ENCODE measurements around the gene AHSP.
A peak's percentile ranks its signal among the peaks of the same experiment; 100 is the strongest.

The AHSP gene

DNA sequence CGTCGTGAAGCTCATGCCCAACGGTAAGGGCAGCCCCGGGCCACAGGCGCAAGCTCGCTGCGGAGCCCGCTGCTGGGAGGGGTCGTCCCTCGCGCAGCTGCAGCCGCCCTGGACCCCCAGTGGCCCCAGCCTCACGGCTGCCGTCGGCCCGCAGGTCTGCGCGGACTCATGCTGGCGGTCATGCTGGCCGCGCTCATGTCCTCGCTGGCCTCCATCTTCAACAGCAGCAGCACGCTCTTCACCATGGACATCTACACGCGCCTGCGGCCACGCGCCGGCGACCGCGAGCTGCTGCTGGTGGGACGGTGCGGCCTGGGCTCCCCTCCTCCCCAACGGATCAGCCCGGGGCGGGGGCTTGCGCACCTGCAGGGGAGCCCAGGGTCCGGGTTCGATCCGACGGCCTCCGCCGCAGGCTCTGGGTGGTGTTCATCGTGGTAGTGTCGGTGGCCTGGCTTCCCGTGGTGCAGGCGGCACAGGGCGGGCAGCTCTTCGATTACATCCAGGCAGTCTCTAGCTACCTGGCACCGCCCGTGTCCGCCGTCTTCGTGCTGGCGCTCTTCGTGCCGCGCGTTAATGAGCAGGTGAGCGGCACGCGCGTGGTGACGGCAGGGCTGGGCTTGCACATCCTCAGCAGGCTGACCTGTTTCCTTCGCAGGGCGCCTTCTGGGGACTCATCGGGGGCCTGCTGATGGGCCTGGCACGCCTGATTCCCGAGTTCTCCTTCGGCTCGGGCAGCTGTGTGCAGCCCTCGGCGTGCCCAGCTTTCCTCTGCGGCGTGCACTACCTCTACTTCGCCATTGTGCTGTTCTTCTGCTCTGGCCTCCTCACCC lies 39.0 kb upstream of the AHSP start:
- H3K36me3 ChIP-seq: peaks cover 23% of the 10 kb centered on the region
- H3K4me3 ChIP-seq (ENCODE audit: low read depth in 1 of 2, low read length in 1 of 2): peak overlapping the region; percentile 67 to 90
- no peaks in the 10 kb centered on the region for H3K9me3 ChIP-seq
- H3K27me3 ChIP-seq: peaks cover 34% of the 10 kb centered on the region
- no peak overlapping the region for H3K27ac ChIP-seq
- TF ChIP-seq, protein P1, sequence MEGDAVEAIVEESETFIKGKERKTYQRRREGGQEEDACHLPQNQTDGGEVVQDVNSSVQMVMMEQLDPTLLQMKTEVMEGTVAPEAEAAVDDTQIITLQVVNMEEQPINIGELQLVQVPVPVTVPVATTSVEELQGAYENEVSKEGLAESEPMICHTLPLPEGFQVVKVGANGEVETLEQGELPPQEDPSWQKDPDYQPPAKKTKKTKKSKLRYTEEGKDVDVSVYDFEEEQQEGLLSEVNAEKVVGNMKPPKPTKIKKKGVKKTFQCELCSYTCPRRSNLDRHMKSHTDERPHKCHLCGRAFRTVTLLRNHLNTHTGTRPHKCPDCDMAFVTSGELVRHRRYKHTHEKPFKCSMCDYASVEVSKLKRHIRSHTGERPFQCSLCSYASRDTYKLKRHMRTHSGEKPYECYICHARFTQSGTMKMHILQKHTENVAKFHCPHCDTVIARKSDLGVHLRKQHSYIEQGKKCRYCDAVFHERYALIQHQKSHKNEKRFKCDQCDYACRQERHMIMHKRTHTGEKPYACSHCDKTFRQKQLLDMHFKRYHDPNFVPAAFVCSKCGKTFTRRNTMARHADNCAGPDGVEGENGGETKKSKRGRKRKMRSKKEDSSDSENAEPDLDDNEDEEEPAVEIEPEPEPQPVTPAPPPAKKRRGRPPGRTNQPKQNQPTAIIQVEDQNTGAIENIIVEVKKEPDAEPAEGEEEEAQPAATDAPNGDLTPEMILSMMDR (IDR thresholded peaks at IDR 0.05): no peak
- peaks cover 13 to 15% of the 10 kb centered on the region in 2 experiments for H3K4me1 ChIP-seq (ENCODE audit: control insufficient read depth in 1 of 2, insufficient read depth in 1 of 2, low read depth in 1 of 2, low read length in 1 of 2)

DNA sequence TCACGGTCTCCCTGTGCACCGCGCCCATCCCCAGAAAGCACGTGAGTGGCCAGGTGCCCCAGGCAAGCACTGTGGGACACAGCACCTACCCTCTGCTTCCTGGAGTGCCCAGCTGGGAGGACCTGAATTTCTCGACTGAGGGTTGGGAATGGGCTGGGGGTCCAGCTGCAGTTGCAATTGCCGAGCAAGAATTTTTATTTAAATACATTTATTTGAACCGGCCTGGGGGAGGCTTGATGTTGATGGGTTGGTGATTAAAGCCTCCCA lies 38.5 kb upstream of the AHSP start:
- TF ChIP-seq, protein P1 (IDR thresholded peaks at IDR 0.05): no peak
- Histone ChIP-seq H3K9me3 (no peaks in the 10 kb centered on the region), H3K27ac (no peak overlapping the region), H3K4me1 (ENCODE audit: control insufficient read depth in 1 of 2, insufficient read depth in 1 of 2, low read depth in 1 of 2, low read length in 1 of 2) (peaks cover 13 to 15% of the 10 kb centered on the region in 2 experiments), H3K4me3 (ENCODE audit: low read depth in 1 of 2, low read length in 1 of 2) (no peak overlapping the region), H3K27me3 (peaks cover 34% of the 10 kb centered on the region), H3K36me3 (peaks cover 24% of the 10 kb centered on the region)

DNA sequence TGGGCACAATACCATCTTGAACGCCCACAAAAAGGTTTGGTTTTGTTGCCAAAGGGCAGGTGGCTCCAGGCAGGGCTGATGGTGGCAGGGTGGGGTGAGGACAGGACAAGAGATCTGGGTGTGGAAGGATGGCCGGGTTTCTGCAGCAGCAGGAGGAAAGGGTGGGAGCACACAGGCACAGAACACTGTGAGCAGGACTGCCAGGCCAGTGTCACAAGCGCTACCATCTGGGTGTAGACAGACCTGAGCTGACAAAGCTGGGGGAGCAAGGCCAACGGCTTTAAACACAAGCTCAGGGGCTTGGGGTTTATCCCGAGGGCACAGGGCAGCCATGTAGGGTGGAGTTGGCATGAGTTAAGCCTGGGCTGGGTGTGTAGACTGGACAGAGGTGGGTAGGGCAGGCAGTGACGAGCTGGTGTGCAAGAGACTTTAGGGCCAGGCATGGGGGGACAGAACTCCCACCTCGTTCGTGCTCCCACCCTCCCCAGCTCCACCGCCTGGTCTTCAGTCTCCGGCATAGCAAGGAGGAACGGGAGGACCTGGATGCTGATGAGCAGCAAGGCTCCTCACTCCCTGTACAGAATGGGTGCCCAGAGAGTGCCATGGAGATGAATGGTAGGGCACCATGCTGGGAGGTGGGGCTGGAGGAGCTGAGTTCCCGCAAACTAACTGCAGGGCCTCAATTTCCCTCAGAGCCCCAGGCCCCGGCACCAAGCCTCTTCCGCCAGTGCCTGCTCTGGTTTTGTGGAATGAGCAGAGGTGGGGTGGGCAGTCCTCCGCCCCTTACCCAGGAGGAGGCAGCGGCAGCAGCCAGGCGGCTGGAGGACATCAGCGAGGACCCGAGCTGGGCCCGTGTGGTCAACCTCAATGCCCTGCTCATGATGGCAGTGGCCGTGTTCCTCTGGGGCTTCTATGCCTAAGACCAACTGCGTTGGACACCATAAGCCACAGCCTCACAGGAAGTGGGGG lies 37.8 kb upstream of the AHSP start:
- Histone ChIP-seq H3K36me3 (peaks cover 24% of the 10 kb centered on the region), H3K27ac (no peak overlapping the region), H3K27me3 (peaks cover 34% of the 10 kb centered on the region), H3K4me1 (ENCODE audit: control insufficient read depth in 1 of 2, insufficient read depth in 1 of 2, low read depth in 1 of 2, low read length in 1 of 2) (peaks cover 13 to 15% of the 10 kb centered on the region in 2 experiments), H3K9me3 (no peaks in the 10 kb centered on the region), H3K4me3 (ENCODE audit: low read depth in 1 of 2, low read length in 1 of 2) (no peak overlapping the region)
- TF ChIP-seq, protein P1 (IDR thresholded peaks at IDR 0.05): no peak

DNA sequence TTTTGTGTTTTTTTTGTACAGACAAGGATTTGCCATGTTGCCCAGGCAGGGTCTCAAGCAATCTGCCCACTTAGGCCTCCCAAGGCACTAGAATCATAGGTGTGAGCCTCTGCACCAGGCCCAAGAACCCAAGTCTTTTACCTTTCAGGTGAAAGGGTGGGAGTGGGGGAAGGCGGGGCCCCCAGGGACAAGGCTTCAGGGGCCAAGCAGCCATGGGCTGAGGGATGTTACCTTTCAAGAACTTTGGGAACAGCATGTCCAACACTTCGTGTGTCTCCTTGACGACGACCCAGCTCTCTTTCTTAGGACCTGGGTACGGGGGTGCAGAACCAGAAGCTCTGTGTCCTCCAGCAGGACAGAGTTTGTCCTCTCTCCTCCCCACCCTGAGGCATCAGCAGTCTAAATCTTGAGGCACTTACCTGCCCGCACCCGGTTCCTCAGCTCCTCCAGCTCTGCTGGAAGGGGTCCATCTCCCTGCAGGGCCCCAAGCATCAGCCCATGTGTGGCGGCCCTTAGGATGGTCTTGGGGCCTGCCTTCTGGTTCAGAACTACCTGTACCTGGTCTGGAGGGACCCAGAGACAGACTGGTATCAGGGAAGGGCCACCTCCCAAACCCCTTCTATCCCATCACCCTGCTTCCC lies 35.8 kb upstream of the AHSP start:
- Histone ChIP-seq H3K4me1 (ENCODE audit: control insufficient read depth in 1 of 2, insufficient read depth in 1 of 2, low read depth in 1 of 2, low read length in 1 of 2) (peaks cover 13 to 15% of the 10 kb centered on the region in 2 experiments), H3K4me3 (ENCODE audit: low read depth in 1 of 2, low read length in 1 of 2) (no peak overlapping the region), H3K9me3 (no peaks in the 10 kb centered on the region), H3K36me3 (peaks cover 36% of the 10 kb centered on the region), H3K27ac (no peak overlapping the region), H3K27me3 (peaks cover 17% of the 10 kb centered on the region)
- TF ChIP-seq, protein P1 (IDR thresholded peaks at IDR 0.05): no peak

DNA sequence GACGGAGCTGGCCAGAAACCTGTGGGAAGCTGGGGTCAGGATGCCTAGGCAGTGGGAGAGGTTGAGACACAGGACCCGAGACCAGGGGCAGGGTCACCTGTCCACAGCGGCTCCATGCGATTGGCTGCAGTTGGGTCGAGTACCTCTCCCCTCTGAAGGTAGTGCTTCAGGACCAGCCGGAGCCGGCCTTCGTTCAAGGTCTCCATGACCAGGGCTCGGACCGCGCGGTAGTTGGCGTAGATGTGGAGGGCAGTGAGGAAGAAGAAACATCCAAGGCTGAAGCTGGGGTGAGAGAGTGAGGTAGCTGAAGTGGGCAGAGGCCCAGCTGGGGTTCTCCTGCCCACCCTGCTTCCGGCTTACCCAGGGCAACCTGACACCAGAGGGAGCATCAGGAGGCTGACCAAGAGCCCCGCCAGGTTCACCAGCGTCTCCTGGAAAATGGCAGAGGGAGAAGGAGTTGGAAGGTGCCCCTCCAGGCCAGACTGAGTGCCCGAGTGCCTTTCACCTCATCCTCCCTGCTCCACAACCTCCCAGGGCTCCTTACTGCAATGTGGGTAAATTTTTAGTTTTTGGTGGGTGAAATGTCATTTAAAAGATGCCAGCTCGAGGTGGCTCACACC lies 34.1 kb upstream of the AHSP start:
- TF ChIP-seq, protein P1 (IDR thresholded peaks at IDR 0.05): no peak
- peaks cover 3% of the 10 kb centered on the region for H3K27me3 ChIP-seq
- no peak overlapping the region for H3K27ac ChIP-seq
- H3K4me3 ChIP-seq (ENCODE audit: low read depth in 1 of 2, low read length in 1 of 2): no peak overlapping the region
- H3K36me3 ChIP-seq: peaks cover 51% of the 10 kb centered on the region
- no peaks in the 10 kb centered on the region for H3K4me1 ChIP-seq (ENCODE audit: control insufficient read depth in 1 of 2, insufficient read depth in 1 of 2, low read depth in 1 of 2, low read length in 1 of 2)
- no peaks in the 10 kb centered on the region for H3K9me3 ChIP-seq

Measured in neutrophil (primary cell).